Keratinocyte (primary cell): ENCODE measurements around the gene ITPKB.

Experiments
- EZH2 ChIP-seq: IDR thresholded peaks from one replicate; pipeline ENCODE4 v1.6.1; 2012; ENCODE audit warnings: inconsistent platforms, mild to moderate bottlenecking, low read length, moderate library complexity
- TF ChIP-seq, protein P1 (sequence below), 3 experiments: IDR thresholded peaks in 1 of 3; conservative IDR thresholded peaks in 1 of 3; optimal IDR thresholded peaks in 1 of 3; 2 replicates in 2 of 3; 3 replicates in 1 of 3; pipeline versions ENCODE3 to v1.5.1; 2011; ENCODE audit warnings: low read length in 3 of 3, mild to moderate bottlenecking in 3 of 3, moderate library complexity in 2 of 3, control low read depth in 1 of 3, inconsistent platforms in 1 of 3; ENCODE audit not compliant: insufficient read depth in 2 of 3; ENCODE audit errors: extremely low read depth in 1 of 3

DNA sequence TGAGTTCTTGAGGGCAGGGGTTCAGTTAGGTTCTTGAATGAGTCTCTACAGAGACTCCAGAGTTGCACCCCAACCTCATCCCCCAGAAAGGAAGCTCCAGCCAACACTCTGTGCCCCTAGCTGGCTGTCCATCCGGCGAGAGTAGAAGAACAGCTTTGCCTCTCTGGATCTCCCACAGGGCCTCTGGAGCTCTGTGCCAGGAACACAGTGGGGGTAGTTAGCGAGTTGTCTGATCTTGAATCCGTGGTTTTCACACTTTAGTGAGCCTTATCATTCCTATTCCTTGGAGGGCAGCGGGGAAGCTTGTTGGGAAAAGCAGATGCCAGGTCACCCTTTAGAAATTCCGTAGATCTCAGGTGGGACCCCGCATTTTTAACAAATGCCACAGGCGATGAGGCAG, 145.5 kb downstream of the ITPKB start:
- TF ChIP-seq, protein P1, sequence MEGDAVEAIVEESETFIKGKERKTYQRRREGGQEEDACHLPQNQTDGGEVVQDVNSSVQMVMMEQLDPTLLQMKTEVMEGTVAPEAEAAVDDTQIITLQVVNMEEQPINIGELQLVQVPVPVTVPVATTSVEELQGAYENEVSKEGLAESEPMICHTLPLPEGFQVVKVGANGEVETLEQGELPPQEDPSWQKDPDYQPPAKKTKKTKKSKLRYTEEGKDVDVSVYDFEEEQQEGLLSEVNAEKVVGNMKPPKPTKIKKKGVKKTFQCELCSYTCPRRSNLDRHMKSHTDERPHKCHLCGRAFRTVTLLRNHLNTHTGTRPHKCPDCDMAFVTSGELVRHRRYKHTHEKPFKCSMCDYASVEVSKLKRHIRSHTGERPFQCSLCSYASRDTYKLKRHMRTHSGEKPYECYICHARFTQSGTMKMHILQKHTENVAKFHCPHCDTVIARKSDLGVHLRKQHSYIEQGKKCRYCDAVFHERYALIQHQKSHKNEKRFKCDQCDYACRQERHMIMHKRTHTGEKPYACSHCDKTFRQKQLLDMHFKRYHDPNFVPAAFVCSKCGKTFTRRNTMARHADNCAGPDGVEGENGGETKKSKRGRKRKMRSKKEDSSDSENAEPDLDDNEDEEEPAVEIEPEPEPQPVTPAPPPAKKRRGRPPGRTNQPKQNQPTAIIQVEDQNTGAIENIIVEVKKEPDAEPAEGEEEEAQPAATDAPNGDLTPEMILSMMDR (optimal IDR thresholded peaks at IDR 0.05 in 1 of 3, IDR thresholded peaks at IDR 0.05 in 1 of 3, conservative IDR thresholded peaks at IDR 0.05 in 1 of 3; ENCODE audit: extremely low read depth in 1 of 3, insufficient read depth in 2 of 3, low read length in 3 of 3): no peak
- no peak for TF ChIP-seq EZH2
